IMR-90 (cell line): ENCODE measurements around the gene TCERG1L. TPM values are rescaled to one million over a fixed set of nuclear protein-coding genes. Genes with fewer than 3 reads are reported as not detected.

ENCODE experiments used
- ATAC-seq: fragments of 200-7000 bp; cut with Tn5 transposase; 2 replicates; pipeline ENCODE4 v1.9.1; 2020; ENCODE audit warnings: low read depth, mild to moderate bottlenecking, moderate library complexity
- BruUV-seq: library from RNA; stranded (reverse); fragments of 400-500 nt; replicated peaks from 2 replicates; lab custom pipeline; 2021; lab: Mats Ljungman, UMichigan
- CTCF ChIA-PET: fragments of 300-600 bp; formaldehyde crosslinking; extraction: SDS; loops from one replicate; lab custom pipeline; 2021; ENCODE audit warnings: antibody characterized with exemption; lab: Yijun Ruan, JAX
- POLR2A ChIA-PET: fragments of 300-600 bp; sonication (Branson Sonifier 250); formaldehyde crosslinking; loops from one replicate; lab custom pipeline; 2022; ENCODE audit warnings: antibody characterized with exemption; ENCODE audit not compliant: unreplicated experiment; lab: Charles Lee
- DNase-seq: peaks from one replicate; pipeline ENCODE4 v3.0.0; 2013
- H2AFZ ChIP-seq: replicated peaks from 2 replicates; pipeline ENCODE3; 2013; ENCODE audit warnings: low read length, mild to moderate bottlenecking; ENCODE audit not compliant: poor library complexity
- H2AK5ac ChIP-seq: 2 replicates; pipeline ENCODE4 v1.6.1; 2013; ENCODE audit warnings: low read depth, low read length, inconsistent platforms
- H2AK9ac ChIP-seq: replicated peaks from 2 replicates; pipeline ENCODE3; 2013; ENCODE audit warnings: mild to moderate bottlenecking, low read depth, low read length, moderate library complexity; ENCODE audit not compliant: poor library complexity
- H2BK120ac ChIP-seq: 2 replicates; pipeline ENCODE4 v1.6.1; 2013; ENCODE audit warnings: low read depth, low read length, inconsistent platforms
- H2BK15ac ChIP-seq: 3 replicates; pipeline ENCODE4 v1.6.1; 2013; ENCODE audit warnings: low read depth, low read length, inconsistent platforms
- H2BK20ac ChIP-seq: 2 replicates; pipeline ENCODE4 v1.6.1; 2013; ENCODE audit warnings: low read depth, mild to moderate bottlenecking, inconsistent platforms, low read length, moderate library complexity
- H2BK5ac ChIP-seq: 2 replicates; pipeline ENCODE4 v1.6.1; 2013; ENCODE audit warnings: mild to moderate bottlenecking, low read depth, low read length, inconsistent platforms; ENCODE audit not compliant: poor library complexity, severe bottlenecking
- H3K14ac ChIP-seq: replicated peaks from 2 replicates; pipeline ENCODE4 v1.6.1; 2013; ENCODE audit warnings: low read depth, low read length, inconsistent platforms
- H3K18ac ChIP-seq: 2 replicates; pipeline ENCODE4 v1.6.1; 2013; ENCODE audit warnings: low read depth, low read length, control low read depth
- H3K23ac ChIP-seq: 2 replicates; pipeline ENCODE4 v1.6.1; 2013; ENCODE audit warnings: low read depth, low read length, inconsistent platforms
- H3K27ac ChIP-seq: 2 replicates; pipeline ENCODE4 v1.5.1; 2013; ENCODE audit warnings: mild to moderate bottlenecking, control low read depth, low read length; ENCODE audit not compliant: insufficient read depth
- H3K27me3 ChIP-seq: 2 replicates; pipeline ENCODE4 v1.6.1; 2013; ENCODE audit warnings: low read length; ENCODE audit not compliant: control insufficient read depth, insufficient read depth
- H3K36me3 ChIP-seq: 2 replicates; pipeline ENCODE4 v1.6.1; 2013; ENCODE audit warnings: low read length, mixed read lengths; ENCODE audit not compliant: control insufficient read depth, insufficient read depth
- H3K4ac ChIP-seq: 2 replicates; pipeline ENCODE4 v1.6.1; 2013; ENCODE audit warnings: low read depth, low read length, inconsistent platforms
- H3K4me1 ChIP-seq: 2 replicates; pipeline ENCODE4 v1.6.1; 2013; ENCODE audit warnings: low read length, mixed read lengths; ENCODE audit not compliant: control insufficient read depth, insufficient read depth
- H3K4me2 ChIP-seq: 2 replicates; pipeline ENCODE4 v1.6.1; 2013; ENCODE audit warnings: low read depth, mild to moderate bottlenecking, control low read depth, low read length, moderate library complexity
- H3K4me3 ChIP-seq: 2 replicates; pipeline ENCODE4 v1.5.1; 2013; ENCODE audit warnings: low read depth, mild to moderate bottlenecking, control low read depth, low read length, moderate library complexity; ENCODE audit not compliant: insufficient read depth
- H3K56ac ChIP-seq: 2 replicates; pipeline ENCODE4 v1.6.1; 2013; ENCODE audit warnings: low read length, inconsistent platforms; ENCODE audit not compliant: insufficient read depth; ENCODE audit errors: extremely low read depth
- H3K79me1 ChIP-seq, 2 experiments: 2 replicates each; pipeline ENCODE4 v1.6.1; 2013; ENCODE audit warnings: low read length in 2 of 2, inconsistent platforms in 1 of 2, low read depth in 1 of 2
- H3K9ac ChIP-seq: 2 replicates; pipeline ENCODE4 v1.6.1; 2013; ENCODE audit warnings: low read depth, low read length, control low read depth
- H3K9me1 ChIP-seq: 2 replicates; pipeline ENCODE4 v1.6.1; 2013; ENCODE audit warnings: low read length, inconsistent platforms; ENCODE audit not compliant: insufficient read depth
- H3K9me3 ChIP-seq: 2 replicates; pipeline ENCODE4 v1.6.1; 2013; ENCODE audit warnings: low read length; ENCODE audit not compliant: control insufficient read depth, insufficient read depth
- H4K20me1 ChIP-seq: 2 replicates; pipeline ENCODE4 v1.6.1; 2013; ENCODE audit warnings: low read length, inconsistent platforms; ENCODE audit not compliant: insufficient read depth
- H4K5ac ChIP-seq: 2 replicates; pipeline ENCODE4 v1.6.1; 2013; ENCODE audit warnings: mild to moderate bottlenecking, low read depth, low read length, control low read depth
- H4K8ac ChIP-seq, 2 experiments: 2 replicates each; pipeline ENCODE4 v1.6.1; 2013; ENCODE audit warnings: low read depth in 2 of 2, low read length in 2 of 2, control low read depth in 1 of 2, inconsistent platforms in 1 of 2
- H4K91ac ChIP-seq: 2 replicates; pipeline ENCODE4 v1.6.1; 2013; ENCODE audit warnings: low read depth, low read length, inconsistent platforms; ENCODE audit not compliant: insufficient read depth
- BHLHE40 ChIP-seq: fragments of 150-350 bp; IDR thresholded peaks from 2 replicates; pipeline ENCODE4 v1.6.1; 2016; ENCODE audit warnings: mild to moderate bottlenecking, low read depth, low read length
- CEBPB ChIP-seq: IDR thresholded peaks from 2 replicates; pipeline ENCODE4 v1.6.1; 2012; ENCODE audit warnings: low read depth, low read length, improper control_type of control experiment
- CHD1 ChIP-seq: IDR thresholded peaks from 2 replicates; pipeline ENCODE4 v1.6.1; 2012; ENCODE audit warnings: low read depth, low read length, improper control_type of control experiment
- ELK1 ChIP-seq: fragments of 150-350 bp; IDR thresholded peaks from 2 replicates; pipeline ENCODE4 v1.6.1; 2016; ENCODE audit warnings: low read depth, mild to moderate bottlenecking, low read length, moderate library complexity, borderline replicate concordance
- FOS ChIP-seq: fragments of 150-350 bp; IDR thresholded peaks from 2 replicates; pipeline ENCODE4 v1.6.1; 2016; ENCODE audit warnings: low read depth, low read length
- MAFK ChIP-seq: IDR thresholded peaks from 2 replicates; pipeline ENCODE4 v1.6.1; 2012; ENCODE audit warnings: low read depth, low read length, improper control_type of control experiment
- MXI1 ChIP-seq: IDR thresholded peaks from 2 replicates; pipeline ENCODE4 v1.6.1; 2012; ENCODE audit warnings: low read depth, mild to moderate bottlenecking, low read length, moderate library complexity, borderline replicate concordance
- NFE2L2 ChIP-seq: fragments of 150-350 bp; IDR thresholded peaks from 2 replicates; pipeline ENCODE4 v1.6.1; 2016; ENCODE audit warnings: low read depth, mild to moderate bottlenecking, low read length
- POLR2A ChIP-seq: IDR thresholded peaks from 2 replicates; pipeline ENCODE4 v1.6.1; 2012; ENCODE audit warnings: mild to moderate bottlenecking, low read depth, low read length
- RAD21 ChIP-seq: IDR thresholded peaks from 2 replicates; pipeline ENCODE4 v1.6.1; 2012; ENCODE audit warnings: low read length, improper control_type of control experiment
- RCOR1 ChIP-seq: IDR thresholded peaks from 2 replicates; pipeline ENCODE4 v1.6.1; 2012; ENCODE audit warnings: mild to moderate bottlenecking, low read length, improper control_type of control experiment; ENCODE audit not compliant: insufficient replicate concordance
- RFX5 ChIP-seq: IDR thresholded peaks from 2 replicates; pipeline ENCODE4 v1.8.0; 2012; ENCODE audit warnings: low read depth, mild to moderate bottlenecking, low read length, moderate library complexity
- SMC3 ChIP-seq: fragments of 150-350 bp; IDR thresholded peaks from 2 replicates; pipeline ENCODE4 v1.6.1; 2016; ENCODE audit warnings: low read depth, mild to moderate bottlenecking, antibody characterized with exemption, low read length, moderate library complexity
- WGBS, 2 experiments: methylation state at CpG; one replicate each; pipeline versions ENCODE4 v1.1.5 to v1.1.7; 2013; ENCODE audit warnings: missing lambda C conversion rate in 2 of 2; ENCODE audit not compliant: insufficient read length in 1 of 2; ENCODE audit errors: extremely low coverage in 2 of 2; 5-methylcytosine and 5-hydroxymethylcytosine counted together
- dilution Hi-C: fragments of 300-500 bp; cut with HindIII; formaldehyde crosslinking; loops from one replicate; pipeline ENCODE4 v1.14.3; 2018; ENCODE audit warnings: low sequenced_read_pairs; ENCODE audit not compliant: unreplicated experiment
- in situ Hi-C: fragments of 300-500 bp; cut with MboI; formaldehyde crosslinking; loops from 3 replicates; pipeline ENCODE4 v1.14.3; 2019; ENCODE audit warnings: low sequenced_read_pairs, inconsistent platforms, mixed read lengths
- intact Hi-C: fragments of 100-400 bp; cut with micrococcal nuclease; formaldehyde crosslinking; loops from 2 replicates; pipeline ENCODE4 v1.10.0; 2022
- polyA plus RNA-seq, 3 experiments: library from polyadenylated mRNA; depleted of rRNA; stranded (reverse); fragments of >200 nt; gene quantifications; 2 replicates each; pipeline ENCODE4 v1.2.3, GENCODE V29; 2012; ENCODE audit warnings: low replicate concordance in 1 of 3
- total RNA-seq: library from RNA; depleted of rRNA; stranded (reverse); fragments of >200 nt; gene quantifications from 2 replicates; pipeline ENCODE4 v1.2.3, GENCODE V29; 2012
- TF ChIP-seq, protein P1 (sequence below): fragments of 150-350 bp; IDR thresholded peaks from 2 replicates; pipeline ENCODE4 v1.6.1; 2017; ENCODE audit warnings: mild to moderate bottlenecking, antibody characterized with exemption, low read length, low read depth
- TF ChIP-seq, protein P2 (sequence below): conservative IDR thresholded peaks from 2 replicates; pipeline ENCODE4 v1.5.1; 2012; ENCODE audit warnings: mild to moderate bottlenecking, low read depth, low read length, improper control_type of control experiment

The TCERG1L gene
- total and polyA plus RNA-seq, 2 of the 4 experiments (the other 2 are of a cell fraction): not detected

GRCh38 chr10:131072651-131073468 is 238.7 kb downstream of the TCERG1L start:
- Histone ChIP-seq H2AK5ac (no peak overlapping the region), H3K23ac (no peak overlapping the region), H2AFZ (no peak overlapping the region), H2AK9ac (no peak overlapping the region), H3K4me3 (no peak overlapping the region), H3K56ac (no peak overlapping the region), H4K8ac (no peak overlapping the region), H3K79me1 (no peaks in the 10 kb centered on the region), H3K9me3 (peaks cover 45% of the 10 kb centered on the region), H4K5ac (no peak overlapping the region), H4K20me1 (no peaks in the 10 kb centered on the region), H3K27me3 (no peaks in the 10 kb centered on the region), H3K9ac (no peak overlapping the region), H2BK20ac (no peak overlapping the region), H4K91ac (no peak overlapping the region), H3K36me3 (no peaks in the 10 kb centered on the region), H3K4me2 (no peak overlapping the region), H2BK5ac (peak overlapping the region; percentile 46), H2BK120ac (no peak overlapping the region), H3K27ac (no peak overlapping the region), H2BK15ac (no peak overlapping the region), H3K14ac (no peak overlapping the region), H3K9me1 (no peaks in the 10 kb centered on the region), H3K4me1 (no peaks in the 10 kb centered on the region), H3K18ac (no peak overlapping the region), H3K4ac (no peak overlapping the region)
- intact Hi-C loops: no loop called here
- BruUV-seq: no TSS peak
- dilution Hi-C loops: no loop called here
- ATAC-seq (no peak), DNase-seq (no peak)
- CTCF ChIA-PET: no interaction called here
- POLR2A ChIA-PET: no interaction called here
- TF ChIP-seq CHD1 (no peak), POLR2A (no peak), MXI1 (no peak), MAFK (no peak), RAD21 (no peak), SMC3 (no peak), BHLHE40 (no peak), NFE2L2 (no peak), CEBPB (no peak), ELK1 (no peak), FOS (no peak), RFX5 (no peak), RCOR1 (no peak)
- TF ChIP-seq, protein P1, sequence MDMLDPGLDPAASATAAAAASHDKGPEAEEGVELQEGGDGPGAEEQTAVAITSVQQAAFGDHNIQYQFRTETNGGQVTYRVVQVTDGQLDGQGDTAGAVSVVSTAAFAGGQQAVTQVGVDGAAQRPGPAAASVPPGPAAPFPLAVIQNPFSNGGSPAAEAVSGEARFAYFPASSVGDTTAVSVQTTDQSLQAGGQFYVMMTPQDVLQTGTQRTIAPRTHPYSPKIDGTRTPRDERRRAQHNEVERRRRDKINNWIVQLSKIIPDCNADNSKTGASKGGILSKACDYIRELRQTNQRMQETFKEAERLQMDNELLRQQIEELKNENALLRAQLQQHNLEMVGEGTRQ: no peak
- TF ChIP-seq, protein P2, sequence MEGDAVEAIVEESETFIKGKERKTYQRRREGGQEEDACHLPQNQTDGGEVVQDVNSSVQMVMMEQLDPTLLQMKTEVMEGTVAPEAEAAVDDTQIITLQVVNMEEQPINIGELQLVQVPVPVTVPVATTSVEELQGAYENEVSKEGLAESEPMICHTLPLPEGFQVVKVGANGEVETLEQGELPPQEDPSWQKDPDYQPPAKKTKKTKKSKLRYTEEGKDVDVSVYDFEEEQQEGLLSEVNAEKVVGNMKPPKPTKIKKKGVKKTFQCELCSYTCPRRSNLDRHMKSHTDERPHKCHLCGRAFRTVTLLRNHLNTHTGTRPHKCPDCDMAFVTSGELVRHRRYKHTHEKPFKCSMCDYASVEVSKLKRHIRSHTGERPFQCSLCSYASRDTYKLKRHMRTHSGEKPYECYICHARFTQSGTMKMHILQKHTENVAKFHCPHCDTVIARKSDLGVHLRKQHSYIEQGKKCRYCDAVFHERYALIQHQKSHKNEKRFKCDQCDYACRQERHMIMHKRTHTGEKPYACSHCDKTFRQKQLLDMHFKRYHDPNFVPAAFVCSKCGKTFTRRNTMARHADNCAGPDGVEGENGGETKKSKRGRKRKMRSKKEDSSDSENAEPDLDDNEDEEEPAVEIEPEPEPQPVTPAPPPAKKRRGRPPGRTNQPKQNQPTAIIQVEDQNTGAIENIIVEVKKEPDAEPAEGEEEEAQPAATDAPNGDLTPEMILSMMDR: no peak
- WGBS, 2 experiments: 62% methylated on average over 7 of the region's 13 CpGs; no CpG with 5 or more reads in 1 of the 2 experiments
- in situ Hi-C loops: no loop called here
